GM23338 (cell line): ENCODE data around the gene PRRG3.

Source experiments
- CREB1 ChIP-seq: fragments of 250-450 bp; sonication (Bioruptor Pico); IDR thresholded peaks from 2 replicates; pipeline ENCODE4 v1.5.0; 2020; ENCODE audit warnings: low read depth, mild to moderate bottlenecking, moderate library complexity
- ETS1 ChIP-seq: IDR thresholded peaks from 2 replicates; pipeline ENCODE4 v1.6.1; 2016; ENCODE audit warnings: antibody characterized with exemption
- EZH2 ChIP-seq: fragments of 200-600 bp; sonication (generic); IDR thresholded peaks from one replicate; pipeline ENCODE4 v1.8.0; 2017; ENCODE audit warnings: antibody characterized with exemption, mild to moderate bottlenecking, low read depth; ENCODE audit not compliant: unreplicated experiment
- EZH2phosphoT487 ChIP-seq: fragments of 200-600 bp; sonication (generic); IDR thresholded peaks from one replicate; pipeline ENCODE4 v1.8.1; 2018; ENCODE audit warnings: antibody characterized with exemption; ENCODE audit not compliant: unreplicated experiment
- JUNB ChIP-seq: IDR thresholded peaks from one replicate; pipeline ENCODE4 v1.6.1; 2016; ENCODE audit warnings: antibody characterized with exemption; ENCODE audit not compliant: unreplicated experiment
- NANOG ChIP-seq: IDR thresholded peaks from 2 replicates; pipeline ENCODE4 v1.6.1; 2016; ENCODE audit warnings: antibody characterized with exemption, borderline replicate concordance
- POLR2AphosphoS5 ChIP-seq: IDR thresholded peaks from 2 replicates; pipeline ENCODE4 v1.6.1; 2016; ENCODE audit warnings: antibody characterized with exemption, low read depth
- STAT1 ChIP-seq: IDR thresholded peaks from one replicate; pipeline ENCODE4 v1.6.1; 2016; ENCODE audit warnings: antibody characterized with exemption; ENCODE audit not compliant: unreplicated experiment
- ZNF114 ChIP-seq: fragments of 250-450 bp; sonication (Bioruptor Pico); IDR thresholded peaks from 2 replicates; pipeline ENCODE4 v1.5.0; 2020; ENCODE audit warnings: mild to moderate bottlenecking, moderate library complexity
- TF ChIP-seq, protein P1 (sequence below), 2 experiments: fragments of 200-600 bp in 1 of 2; sonication (generic) in 1 of 2; conservative IDR thresholded peaks; 2 replicates each; pipeline versions ENCODE4 v1.5.1 to v1.6.1; 2016 to 2017; ENCODE audit warnings: antibody characterized with exemption in 2 of 2, low read depth in 2 of 2, mild to moderate bottlenecking in 2 of 2, moderate library complexity in 1 of 2
- TF ChIP-seq, protein P2 (sequence below): IDR thresholded peaks from one replicate; pipeline ENCODE4 v1.6.1; 2018; ENCODE audit warnings: antibody characterized with exemption; ENCODE audit not compliant: unreplicated experiment
- TF ChIP-seq, protein P3 (sequence below): fragments of 250-450 bp; sonication (Bioruptor Pico); IDR thresholded peaks from 2 replicates; pipeline ENCODE4 v1.5.0; 2020; ENCODE audit warnings: mild to moderate bottlenecking, moderate library complexity

- TF ChIP-seq POLR2AphosphoS5 (no peak), EZH2 (no peak), EZH2phosphoT487 (no peak), CREB1 (CRISPR knock-in tag) (no peak), ETS1 (no peak), STAT1 (no peak), ZNF114 (no peak), NANOG (no peak), JUNB (no peak)
- TF ChIP-seq, protein P1, sequence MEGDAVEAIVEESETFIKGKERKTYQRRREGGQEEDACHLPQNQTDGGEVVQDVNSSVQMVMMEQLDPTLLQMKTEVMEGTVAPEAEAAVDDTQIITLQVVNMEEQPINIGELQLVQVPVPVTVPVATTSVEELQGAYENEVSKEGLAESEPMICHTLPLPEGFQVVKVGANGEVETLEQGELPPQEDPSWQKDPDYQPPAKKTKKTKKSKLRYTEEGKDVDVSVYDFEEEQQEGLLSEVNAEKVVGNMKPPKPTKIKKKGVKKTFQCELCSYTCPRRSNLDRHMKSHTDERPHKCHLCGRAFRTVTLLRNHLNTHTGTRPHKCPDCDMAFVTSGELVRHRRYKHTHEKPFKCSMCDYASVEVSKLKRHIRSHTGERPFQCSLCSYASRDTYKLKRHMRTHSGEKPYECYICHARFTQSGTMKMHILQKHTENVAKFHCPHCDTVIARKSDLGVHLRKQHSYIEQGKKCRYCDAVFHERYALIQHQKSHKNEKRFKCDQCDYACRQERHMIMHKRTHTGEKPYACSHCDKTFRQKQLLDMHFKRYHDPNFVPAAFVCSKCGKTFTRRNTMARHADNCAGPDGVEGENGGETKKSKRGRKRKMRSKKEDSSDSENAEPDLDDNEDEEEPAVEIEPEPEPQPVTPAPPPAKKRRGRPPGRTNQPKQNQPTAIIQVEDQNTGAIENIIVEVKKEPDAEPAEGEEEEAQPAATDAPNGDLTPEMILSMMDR (conservative IDR thresholded peaks at IDR 0.05; ENCODE audit: low read depth in 2 of 2) = no peak
- TF ChIP-seq, protein P2, sequence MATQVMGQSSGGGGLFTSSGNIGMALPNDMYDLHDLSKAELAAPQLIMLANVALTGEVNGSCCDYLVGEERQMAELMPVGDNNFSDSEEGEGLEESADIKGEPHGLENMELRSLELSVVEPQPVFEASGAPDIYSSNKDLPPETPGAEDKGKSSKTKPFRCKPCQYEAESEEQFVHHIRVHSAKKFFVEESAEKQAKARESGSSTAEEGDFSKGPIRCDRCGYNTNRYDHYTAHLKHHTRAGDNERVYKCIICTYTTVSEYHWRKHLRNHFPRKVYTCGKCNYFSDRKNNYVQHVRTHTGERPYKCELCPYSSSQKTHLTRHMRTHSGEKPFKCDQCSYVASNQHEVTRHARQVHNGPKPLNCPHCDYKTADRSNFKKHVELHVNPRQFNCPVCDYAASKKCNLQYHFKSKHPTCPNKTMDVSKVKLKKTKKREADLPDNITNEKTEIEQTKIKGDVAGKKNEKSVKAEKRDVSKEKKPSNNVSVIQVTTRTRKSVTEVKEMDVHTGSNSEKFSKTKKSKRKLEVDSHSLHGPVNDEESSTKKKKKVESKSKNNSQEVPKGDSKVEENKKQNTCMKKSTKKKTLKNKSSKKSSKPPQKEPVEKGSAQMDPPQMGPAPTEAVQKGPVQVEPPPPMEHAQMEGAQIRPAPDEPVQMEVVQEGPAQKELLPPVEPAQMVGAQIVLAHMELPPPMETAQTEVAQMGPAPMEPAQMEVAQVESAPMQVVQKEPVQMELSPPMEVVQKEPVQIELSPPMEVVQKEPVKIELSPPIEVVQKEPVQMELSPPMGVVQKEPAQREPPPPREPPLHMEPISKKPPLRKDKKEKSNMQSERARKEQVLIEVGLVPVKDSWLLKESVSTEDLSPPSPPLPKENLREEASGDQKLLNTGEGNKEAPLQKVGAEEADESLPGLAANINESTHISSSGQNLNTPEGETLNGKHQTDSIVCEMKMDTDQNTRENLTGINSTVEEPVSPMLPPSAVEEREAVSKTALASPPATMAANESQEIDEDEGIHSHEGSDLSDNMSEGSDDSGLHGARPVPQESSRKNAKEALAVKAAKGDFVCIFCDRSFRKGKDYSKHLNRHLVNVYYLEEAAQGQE = no peak
- TF ChIP-seq, protein P3, sequence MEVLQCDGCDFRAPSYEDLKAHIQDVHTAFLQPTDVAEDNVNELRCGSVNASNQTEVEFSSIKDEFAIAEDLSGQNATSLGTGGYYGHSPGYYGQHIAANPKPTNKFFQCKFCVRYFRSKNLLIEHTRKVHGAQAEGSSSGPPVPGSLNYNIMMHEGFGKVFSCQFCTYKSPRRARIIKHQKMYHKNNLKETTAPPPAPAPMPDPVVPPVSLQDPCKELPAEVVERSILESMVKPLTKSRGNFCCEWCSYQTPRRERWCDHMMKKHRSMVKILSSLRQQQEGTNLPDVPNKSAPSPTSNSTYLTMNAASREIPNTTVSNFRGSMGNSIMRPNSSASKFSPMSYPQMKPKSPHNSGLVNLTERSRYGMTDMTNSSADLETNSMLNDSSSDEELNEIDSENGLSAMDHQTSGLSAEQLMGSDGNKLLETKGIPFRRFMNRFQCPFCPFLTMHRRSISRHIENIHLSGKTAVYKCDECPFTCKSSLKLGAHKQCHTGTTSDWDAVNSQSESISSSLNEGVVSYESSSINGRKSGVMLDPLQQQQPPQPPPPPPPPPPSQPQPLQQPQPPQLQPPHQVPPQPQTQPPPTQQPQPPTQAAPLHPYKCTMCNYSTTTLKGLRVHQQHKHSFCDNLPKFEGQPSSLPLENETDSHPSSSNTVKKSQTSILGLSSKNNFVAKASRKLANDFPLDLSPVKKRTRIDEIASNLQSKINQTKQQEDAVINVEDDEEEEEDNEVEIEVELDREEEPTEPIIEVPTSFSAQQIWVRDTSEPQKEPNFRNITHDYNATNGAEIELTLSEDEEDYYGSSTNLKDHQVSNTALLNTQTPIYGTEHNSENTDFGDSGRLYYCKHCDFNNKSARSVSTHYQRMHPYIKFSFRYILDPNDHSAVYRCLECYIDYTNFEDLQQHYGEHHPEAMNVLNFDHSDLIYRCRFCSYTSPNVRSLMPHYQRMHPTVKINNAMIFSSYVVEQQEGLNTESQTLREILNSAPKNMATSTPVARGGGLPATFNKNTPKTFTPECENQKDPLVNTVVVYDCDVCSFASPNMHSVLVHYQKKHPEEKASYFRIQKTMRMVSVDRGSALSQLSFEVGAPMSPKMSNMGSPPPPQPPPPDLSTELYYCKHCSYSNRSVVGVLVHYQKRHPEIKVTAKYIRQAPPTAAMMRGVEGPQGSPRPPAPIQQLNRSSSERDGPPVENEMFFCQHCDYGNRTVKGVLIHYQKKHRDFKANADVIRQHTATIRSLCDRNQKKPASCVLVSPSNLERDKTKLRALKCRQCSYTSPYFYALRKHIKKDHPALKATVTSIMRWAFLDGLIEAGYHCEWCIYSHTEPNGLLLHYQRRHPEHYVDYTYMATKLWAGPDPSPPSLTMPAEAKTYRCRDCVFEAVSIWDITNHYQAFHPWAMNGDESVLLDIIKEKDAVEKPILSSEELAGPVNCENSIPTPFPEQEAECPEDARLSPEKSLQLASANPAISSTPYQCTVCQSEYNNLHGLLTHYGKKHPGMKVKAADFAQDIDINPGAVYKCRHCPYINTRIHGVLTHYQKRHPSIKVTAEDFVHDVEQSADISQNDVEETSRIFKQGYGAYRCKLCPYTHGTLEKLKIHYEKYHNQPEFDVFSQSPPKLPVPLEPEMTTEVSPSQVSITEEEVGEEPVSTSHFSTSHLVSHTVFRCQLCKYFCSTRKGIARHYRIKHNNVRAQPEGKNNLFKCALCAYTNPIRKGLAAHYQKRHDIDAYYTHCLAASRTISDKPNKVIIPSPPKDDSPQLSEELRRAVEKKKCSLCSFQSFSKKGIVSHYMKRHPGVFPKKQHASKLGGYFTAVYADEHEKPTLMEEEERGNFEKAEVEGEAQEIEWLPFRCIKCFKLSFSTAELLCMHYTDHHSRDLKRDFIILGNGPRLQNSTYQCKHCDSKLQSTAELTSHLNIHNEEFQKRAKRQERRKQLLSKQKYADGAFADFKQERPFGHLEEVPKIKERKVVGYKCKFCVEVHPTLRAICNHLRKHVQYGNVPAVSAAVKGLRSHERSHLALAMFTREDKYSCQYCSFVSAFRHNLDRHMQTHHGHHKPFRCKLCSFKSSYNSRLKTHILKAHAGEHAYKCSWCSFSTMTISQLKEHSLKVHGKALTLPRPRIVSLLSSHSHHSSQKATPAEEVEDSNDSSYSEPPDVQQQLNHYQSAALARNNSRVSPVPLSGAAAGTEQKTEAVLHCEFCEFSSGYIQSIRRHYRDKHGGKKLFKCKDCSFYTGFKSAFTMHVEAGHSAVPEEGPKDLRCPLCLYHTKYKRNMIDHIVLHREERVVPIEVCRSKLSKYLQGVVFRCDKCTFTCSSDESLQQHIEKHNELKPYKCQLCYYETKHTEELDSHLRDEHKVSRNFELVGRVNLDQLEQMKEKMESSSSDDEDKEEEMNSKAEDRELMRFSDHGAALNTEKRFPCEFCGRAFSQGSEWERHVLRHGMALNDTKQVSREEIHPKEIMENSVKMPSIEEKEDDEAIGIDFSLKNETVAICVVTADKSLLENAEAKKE (CRISPR knock-in tag) = no peak
These were observed 55.3 kb downstream of the PRRG3 start for GRCh38 chrX:151750511-151750910.
